ENCODE measurements around the gene MRTFA. TPM values are rescaled to one million over a fixed set of nuclear protein-coding genes. Genes with fewer than 3 reads are reported as not detected.
"Not testable (repeated sequence)": the region's sequence is repeated elsewhere in the genome, so short reads cannot be mapped to it uniquely, and the experiment has no call there.

MRTFA gene
- total and polyA plus RNA-seq, 8 donors = 22.5 to 58.0 (median 26.5) TPM

DNA sequence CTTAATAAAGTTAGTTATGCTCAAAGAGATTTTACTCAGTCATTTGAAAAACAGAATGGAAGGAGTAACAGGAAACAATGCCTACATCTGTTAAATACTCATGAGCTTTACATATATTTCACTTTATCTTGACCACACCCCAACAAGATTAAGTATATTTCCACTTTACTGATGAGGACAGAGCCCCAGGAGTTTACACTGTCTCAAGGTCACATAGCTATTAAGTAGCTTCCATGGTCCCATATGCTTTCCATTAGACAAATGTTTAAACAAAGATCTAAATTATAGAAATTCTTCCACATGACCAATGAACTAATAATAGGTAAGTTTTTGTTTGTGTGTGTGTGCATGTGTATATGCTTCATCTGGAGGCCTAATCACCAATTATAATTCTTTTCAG lies 30.2 kb downstream of the MRTFA start:
- no peak overlapping the region for H3K27ac ChIP-seq
- intact Hi-C loops (cut with DNase I) = no loop called here
- peaks cover 20% of the 10 kb centered on the region in 2 donors for H3K4me1 ChIP-seq
- no peaks in the 10 kb centered on the region for H3K36me3 ChIP-seq
- no peaks in the 10 kb centered on the region for H3K9me3 ChIP-seq
- ATAC-seq = no peak
- no peaks in the 10 kb centered on the region for H3K27me3 ChIP-seq
- H3K4me3 ChIP-seq = no peak overlapping the region
- TF ChIP-seq, protein P1, sequence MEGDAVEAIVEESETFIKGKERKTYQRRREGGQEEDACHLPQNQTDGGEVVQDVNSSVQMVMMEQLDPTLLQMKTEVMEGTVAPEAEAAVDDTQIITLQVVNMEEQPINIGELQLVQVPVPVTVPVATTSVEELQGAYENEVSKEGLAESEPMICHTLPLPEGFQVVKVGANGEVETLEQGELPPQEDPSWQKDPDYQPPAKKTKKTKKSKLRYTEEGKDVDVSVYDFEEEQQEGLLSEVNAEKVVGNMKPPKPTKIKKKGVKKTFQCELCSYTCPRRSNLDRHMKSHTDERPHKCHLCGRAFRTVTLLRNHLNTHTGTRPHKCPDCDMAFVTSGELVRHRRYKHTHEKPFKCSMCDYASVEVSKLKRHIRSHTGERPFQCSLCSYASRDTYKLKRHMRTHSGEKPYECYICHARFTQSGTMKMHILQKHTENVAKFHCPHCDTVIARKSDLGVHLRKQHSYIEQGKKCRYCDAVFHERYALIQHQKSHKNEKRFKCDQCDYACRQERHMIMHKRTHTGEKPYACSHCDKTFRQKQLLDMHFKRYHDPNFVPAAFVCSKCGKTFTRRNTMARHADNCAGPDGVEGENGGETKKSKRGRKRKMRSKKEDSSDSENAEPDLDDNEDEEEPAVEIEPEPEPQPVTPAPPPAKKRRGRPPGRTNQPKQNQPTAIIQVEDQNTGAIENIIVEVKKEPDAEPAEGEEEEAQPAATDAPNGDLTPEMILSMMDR (IDR thresholded peaks at IDR 0.05) = no peak
- no peak for DNase-seq

DNA sequence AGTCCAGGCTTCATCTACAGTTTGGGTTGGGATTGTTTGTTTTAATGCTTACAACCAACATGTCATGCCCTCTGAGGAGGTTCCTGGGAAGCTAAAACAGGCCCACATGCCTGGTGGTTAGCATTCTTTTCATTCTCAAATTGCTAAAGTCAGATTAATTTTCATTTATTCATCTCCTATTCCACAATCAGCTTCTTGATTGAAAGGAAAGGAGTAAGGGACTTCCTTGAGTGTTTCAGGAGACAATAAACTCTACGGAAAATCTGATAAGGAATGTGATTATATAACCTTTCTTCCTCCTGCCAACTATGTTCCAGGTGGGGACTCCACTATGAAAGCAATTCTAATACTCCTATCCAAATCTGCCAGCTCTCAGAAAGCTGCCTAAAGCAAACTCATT lies 30.8 kb downstream of the MRTFA start:
- Histone ChIP-seq H3K36me3 (no peaks in the 10 kb centered on the region), H3K9me3 (no peaks in the 10 kb centered on the region), H3K27me3 (no peaks in the 10 kb centered on the region), H3K4me3 (no peak overlapping the region), H3K27ac (no peak overlapping the region), H3K4me1 (peaks cover 19 to 20% of the 10 kb centered on the region in 2 donors)
- ATAC-seq (no peak), DNase-seq (no peak)
- TF ChIP-seq, protein P1 (IDR thresholded peaks at IDR 0.05) = no peak
- intact Hi-C loops (cut with DNase I) = no loop called here

DNA sequence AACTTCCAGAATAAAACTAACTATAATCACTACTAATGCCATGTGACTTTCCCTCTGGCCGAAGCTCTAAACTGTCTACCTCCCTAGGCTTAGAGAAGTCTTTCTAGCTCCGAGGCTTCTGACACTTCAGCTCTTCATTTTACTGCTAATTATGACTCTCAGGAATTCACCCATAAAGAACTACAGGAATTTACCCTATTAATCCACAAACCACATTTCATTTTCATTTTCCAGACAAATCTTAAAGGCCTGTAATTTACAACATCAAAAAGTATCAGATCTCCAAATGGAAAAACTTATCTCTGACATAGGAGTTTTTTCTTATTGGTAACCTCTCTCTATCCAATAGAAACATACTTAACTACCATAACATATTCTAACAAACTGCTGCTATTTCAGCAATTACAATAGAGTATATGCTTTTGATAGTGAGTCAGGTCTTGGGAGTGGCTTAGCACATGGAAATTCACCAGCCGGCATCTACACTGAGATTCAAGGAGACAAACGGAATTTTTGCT lies 33.4 kb downstream of the MRTFA start:
- H3K9me3 ChIP-seq = no peaks in the 10 kb centered on the region
- no peaks in the 10 kb centered on the region for H3K27me3 ChIP-seq
- TF ChIP-seq, protein P1 (IDR thresholded peaks at IDR 0.05) = no peak
- peak; percentile 57 for ATAC-seq
- intact Hi-C loops (cut with DNase I) = no loop called here
- no peak for DNase-seq
- H3K4me3 ChIP-seq = no peak overlapping the region
- no peaks in the 10 kb centered on the region for H3K36me3 ChIP-seq
- peaks cover 15 to 17% of the 10 kb centered on the region in 2 donors for H3K4me1 ChIP-seq
- H3K27ac ChIP-seq = no peak overlapping the region

DNA sequence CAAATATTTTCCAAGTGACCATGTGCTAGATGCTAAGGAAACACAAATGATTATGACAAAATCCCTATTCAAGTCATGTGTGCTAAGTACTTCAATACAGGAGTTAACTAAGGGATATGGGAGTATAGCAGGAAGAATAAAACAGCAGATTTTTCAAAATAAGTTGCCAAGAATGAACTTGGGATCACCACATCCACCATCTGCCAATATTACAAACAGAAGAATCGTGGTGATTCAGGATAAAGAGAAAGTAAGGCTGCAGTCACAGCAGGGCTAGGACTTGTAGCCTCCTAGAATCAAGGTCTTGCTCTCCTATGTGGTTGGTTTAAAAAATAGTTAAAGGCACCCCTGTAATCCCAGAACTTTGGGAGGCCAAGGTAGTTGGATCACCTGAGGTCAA lies 34.3 kb downstream of the MRTFA start:
- TF ChIP-seq, protein P1 (IDR thresholded peaks at IDR 0.05) = no peak
- ATAC-seq (no peak), DNase-seq (no peak)
- no peak overlapping the region for H3K4me3 ChIP-seq
- H3K36me3 ChIP-seq = no peaks in the 10 kb centered on the region
- intact Hi-C loops (cut with DNase I) = no loop called here
- H3K27ac ChIP-seq = no peak overlapping the region
- H3K27me3 ChIP-seq = no peaks in the 10 kb centered on the region
- H3K4me1 ChIP-seq = peaks cover 17 to 23% of the 10 kb centered on the region in 2 donors
- no peaks in the 10 kb centered on the region for H3K9me3 ChIP-seq

DNA sequence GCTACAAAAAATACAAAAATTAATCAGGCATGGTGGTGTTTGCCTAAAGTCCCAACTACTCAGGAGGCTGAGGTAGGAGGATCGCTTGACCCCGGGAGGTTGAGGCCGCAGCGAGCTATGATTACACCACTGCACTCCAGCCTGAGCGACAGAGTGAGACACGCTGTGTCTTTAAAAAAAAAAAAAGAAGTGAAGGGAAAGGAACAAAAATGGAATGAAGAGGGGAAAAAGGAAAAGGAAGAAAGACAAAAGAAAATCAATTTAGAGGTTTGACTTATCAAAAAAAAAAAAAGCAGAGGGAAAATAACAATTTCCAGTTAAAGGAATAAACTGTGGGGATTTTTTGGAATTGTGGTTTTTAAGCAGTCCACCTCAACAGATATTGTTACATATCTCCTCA lies 36.8 kb downstream of the MRTFA start:
- H3K4me1 ChIP-seq = peaks cover 0 to 43% of the 10 kb centered on the region in 2 donors
- H3K4me3 ChIP-seq = no peak overlapping the region
- DNase-seq (no peak), ATAC-seq (no peak)
- no peaks in the 10 kb centered on the region for H3K9me3 ChIP-seq
- H3K36me3 ChIP-seq = no peaks in the 10 kb centered on the region
- intact Hi-C loops (cut with DNase I) = no loop called here
- no peak overlapping the region for H3K27ac ChIP-seq
- no peaks in the 10 kb centered on the region for H3K27me3 ChIP-seq
- TF ChIP-seq, protein P1 (IDR thresholded peaks at IDR 0.05) = no peak

DNA sequence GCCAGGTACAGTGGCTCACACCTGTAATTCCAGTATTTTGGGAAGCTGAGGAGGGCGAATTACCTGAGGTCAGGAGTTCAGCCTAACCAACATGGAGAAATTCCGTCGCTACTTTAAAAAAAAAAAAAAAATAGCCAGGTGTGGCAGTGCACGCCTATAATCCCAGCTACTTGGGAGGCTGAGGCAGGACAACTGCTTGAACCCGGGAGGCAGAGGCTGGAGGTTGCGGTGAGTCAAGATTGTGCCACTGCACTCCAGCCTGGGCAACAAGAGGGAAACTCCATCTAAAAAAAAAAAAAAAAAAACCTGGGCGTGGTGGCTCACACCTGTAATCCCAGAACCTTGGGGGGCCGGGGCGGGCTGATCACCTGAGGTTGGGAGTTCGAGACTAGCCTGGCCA lies 37.8 kb downstream of the MRTFA start:
- H3K36me3 ChIP-seq; H3K27ac ChIP-seq; H3K4me3 ChIP-seq; H3K9me3 ChIP-seq; DNase-seq; ATAC-seq; H3K27me3 ChIP-seq; intact Hi-C loops (cut with DNase I): not testable (repeated sequence)
- peaks cover 0 to 49% of the 10 kb centered on the region in 2 donors for H3K4me1 ChIP-seq

Measured in left lung (tissue), 10 donors.